GM18870 (cell line): ENCODE data around the gene DNAH8.

Experiments used
- ATAC-seq: cut with Tn5 transposase; IDR thresholded peaks from one replicate; pipeline ENCODE4 v1.9.1; 2021; ENCODE audit warnings: moderate library complexity; ENCODE audit not compliant: unreplicated experiment

Gene DNAH8

DNA sequence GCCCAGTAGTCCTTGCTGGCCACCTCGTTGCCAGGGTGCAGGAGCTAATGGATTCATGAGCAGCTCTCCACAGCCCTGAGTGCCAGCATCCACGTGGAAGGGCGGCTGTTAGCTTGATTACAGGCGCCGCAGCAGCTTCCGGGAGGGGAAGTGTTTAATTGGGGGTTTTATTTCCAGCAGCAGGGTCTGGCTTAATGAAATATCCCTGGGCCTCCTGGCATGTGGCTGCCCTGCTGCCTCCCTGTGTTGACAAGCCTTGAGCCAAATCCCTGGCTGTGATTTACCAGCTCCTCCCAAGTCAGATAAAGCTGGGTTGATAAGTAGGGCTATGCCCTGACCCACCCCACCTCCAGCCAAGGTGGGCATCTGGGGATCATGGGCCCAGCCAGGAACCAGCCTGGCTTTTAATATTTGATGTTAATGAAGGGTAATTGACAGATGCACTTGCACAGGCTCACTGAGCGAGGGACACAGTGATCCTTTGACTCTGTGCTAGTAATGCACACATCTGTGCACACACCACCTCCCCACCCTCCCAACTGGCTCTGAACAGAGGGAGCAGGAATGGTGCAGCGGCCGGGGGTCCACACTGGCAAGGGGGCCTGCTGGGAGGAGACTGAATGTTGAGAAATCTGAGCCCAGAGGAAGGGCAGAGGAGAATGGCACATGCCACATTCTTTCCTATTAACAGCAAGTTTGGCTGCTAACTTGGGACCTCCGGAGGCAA, 347.1 kb downstream of the DNAH8 start:
- no peak for ATAC-seq

GRCh38 chr6:39063526-39063925, 348.4 kb downstream of the DNAH8 start:
- no peak for ATAC-seq

DNA sequence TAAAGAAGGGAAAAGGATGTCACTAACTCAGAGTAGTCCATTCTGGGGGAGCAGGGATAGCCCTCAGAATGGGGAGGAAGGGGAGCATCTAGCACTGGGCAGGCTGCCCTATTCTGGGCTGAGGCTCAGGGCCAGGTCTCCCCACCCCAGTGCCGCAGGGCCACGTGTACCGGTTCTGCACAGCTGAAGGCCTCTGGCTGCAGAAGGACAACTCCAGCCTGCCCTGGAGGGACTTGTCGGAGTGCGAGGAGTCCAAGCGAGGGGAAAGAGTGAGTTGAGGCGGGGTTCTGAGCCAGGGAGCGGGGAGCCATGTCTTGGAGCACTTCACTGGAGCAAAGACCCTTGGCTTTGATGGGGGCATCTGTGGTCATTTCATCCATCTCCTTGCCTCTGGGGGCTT, 350.4 kb downstream of the DNAH8 start:
- ATAC-seq: no peak

- no peak for ATAC-seq
Measured at GRCh38 chr6:39068391-39068790, 353.3 kb downstream of the DNAH8 start.

DNA sequence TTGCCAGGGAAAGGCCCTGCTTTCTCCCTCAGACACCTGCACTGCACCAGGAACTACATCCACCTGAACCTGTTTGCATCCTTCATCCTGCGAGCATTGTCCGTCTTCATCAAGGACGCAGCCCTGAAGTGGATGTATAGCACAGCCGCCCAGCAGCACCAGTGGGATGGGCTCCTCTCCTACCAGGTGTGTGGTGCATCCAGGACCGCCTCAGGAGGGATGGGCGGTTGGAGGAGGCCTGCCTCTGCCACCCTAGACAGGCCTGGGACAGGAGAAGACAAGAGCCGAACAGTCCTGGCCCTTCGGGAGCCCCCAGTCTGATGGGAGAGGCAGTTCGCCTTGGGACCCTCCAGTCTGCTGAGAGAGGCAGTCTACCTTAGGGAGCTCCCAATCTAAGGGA, 357.7 kb downstream of the DNAH8 start:
- no peak for ATAC-seq

DNA sequence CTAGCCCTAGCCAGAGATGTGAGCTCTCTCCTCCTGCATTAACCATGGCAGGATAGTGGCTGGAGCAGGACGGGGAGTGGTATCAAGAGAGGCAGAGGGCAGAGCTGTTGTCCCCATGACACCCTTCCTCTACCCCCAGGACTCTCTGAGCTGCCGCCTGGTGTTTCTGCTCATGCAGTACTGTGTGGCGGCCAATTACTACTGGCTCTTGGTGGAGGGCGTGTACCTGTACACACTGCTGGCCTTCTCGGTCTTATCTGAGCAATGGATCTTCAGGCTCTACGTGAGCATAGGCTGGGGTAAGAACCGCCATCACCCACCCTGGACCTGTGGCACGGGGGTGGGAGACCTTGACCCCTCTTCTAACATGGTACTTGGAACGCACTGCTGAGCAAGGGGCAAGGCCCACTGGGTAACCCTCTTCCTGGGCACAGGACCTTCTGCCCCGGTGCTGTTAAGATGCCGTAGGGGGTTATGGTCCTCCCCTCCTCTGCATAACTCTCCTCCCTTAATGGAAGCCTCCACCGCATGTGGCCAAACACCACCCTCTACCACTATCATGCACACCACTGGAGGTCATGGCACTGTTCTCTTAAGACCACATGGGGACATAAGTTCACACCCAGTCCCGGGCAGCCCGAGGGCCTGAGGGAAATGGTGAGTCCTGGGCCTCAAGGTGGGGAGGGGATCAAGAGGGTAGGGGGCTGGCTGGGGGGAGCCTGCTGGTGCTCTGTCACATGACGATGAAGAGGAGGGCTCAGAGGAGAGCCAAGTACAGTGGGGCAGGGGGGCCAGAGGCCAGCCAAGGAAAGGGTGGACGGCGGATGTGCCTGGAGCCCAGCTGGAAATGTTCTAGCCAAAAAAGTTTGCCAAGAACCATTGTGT, 358.6 kb downstream of the DNAH8 start:
- ATAC-seq: no peak

DNA sequence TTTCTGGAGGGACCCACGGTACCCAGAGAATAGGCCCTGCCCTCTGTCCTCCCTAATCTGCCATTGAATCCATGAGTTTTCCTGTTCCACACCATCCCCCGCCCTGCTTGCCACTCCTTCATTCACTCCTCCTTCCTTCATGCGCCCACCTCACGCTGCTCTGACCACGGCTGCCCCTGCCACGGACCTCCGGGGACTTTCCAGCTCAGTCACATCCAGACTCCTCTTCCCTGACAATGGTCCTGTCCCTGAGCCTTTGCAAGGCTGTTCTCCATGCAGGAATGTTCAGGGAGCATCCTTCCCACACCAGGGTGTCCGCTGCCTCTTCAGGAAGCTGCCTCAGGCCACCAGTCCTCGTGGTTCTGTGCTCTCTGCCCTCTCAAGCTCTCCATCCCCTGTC, 359.4 kb downstream of the DNAH8 start:
- no peak for ATAC-seq

GRCh38 chr6:39075010-39075686, 360.0 kb downstream of the DNAH8 start:
- no peak for ATAC-seq

DNA sequence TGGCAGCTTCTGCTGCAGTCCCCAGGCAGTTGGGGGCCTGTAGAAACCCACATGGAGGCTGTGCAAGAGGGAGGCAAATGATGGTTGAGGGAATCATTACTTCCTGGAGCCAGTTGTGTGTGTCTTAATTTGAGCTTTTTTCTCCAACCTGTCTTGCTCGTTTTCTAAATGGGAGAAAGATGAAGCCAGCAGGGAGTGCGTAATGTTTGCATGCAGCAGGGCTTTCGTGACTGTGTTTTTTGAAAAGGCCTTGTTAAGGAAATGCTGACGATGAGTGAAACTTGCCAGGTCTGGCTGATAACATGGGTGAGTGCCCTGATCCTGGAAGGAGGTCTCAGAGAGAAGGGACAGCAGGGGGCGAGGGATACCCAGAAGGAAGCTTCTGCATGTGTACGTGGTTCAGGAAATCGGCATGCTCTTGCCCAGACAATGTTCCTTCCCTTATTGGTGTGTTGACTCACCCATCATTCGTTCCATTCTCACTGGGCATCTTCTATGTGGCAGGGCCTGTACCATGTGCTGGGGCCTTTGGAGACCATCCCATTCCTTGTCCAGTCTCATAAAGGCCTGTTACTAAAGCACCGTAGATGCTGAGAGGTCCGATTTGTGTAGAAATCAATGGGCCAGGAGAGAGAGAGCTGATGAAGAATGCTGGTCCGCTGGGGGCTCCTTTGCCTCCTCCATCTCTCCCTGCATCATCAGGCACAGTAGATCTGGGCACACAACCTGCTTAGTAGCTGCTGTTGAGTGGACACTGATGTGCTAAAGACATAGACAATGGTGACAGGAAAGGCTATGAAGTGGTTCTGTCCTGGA, 360.9 kb downstream of the DNAH8 start:
- no peak for ATAC-seq

DNA sequence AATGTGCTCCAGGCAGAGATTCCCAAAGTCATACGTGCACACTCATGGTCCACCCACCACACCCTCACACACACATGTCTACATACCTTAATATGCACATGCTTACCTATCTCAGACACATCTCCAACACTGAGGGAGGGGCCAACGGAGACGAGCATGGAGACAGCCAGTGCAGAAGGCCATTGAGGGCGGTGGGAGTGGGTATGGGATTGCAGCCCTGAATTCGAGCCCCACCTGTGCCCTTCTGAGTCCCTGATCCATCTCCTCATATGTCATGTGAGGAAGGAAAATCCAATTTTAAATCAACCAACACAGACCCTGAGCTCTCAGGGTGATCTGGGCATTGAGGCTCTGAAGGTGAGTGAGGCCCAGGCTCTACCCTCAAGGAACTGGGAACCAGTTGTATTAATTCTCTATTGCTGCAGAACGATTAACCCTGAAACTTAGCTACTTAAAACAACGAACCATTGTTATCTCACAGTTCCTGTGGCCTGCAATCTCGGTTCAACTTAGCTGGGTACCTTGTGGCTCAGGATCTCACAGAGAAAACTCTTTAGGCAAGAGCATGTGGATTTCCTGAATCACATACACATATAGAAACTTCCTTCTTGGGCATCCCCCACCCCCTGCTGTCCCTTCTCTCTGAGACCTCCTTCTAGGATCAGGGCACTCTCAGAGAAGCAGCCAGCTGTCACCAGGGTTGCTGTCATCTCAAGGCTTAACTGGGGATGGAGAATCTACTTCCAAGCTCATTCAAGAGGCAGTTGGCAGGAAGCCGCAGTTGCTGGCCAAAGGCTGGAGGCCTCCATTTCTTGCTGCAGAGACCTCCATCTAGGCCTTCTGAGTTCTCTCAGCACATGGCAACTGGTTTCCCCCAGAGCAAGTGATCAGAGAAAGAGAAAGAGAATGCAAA, 361.8 kb downstream of the DNAH8 start:
- ATAC-seq: no peak

- no peak for ATAC-seq
Measured at GRCh38 chr6:39077882-39078594, 362.9 kb downstream of the DNAH8 start.

- no peak for ATAC-seq
Measured at GRCh38 chr6:39078695-39079094, 363.6 kb downstream of the DNAH8 start.

- ATAC-seq: no peak
Measured at GRCh38 chr6:39079197-39080125, 364.4 kb downstream of the DNAH8 start.
